CD14-positive monocyte (primary cell): Measurements from ENCODE around the gene NOG. TPM values are rescaled to one million over a fixed set of nuclear protein-coding genes. Genes with fewer than 3 reads are reported as not detected.

Experiments
- DNase-seq, 3 donors: peaks; one replicate each; pipeline ENCODE4 v3.0.0-alpha.2; 2011 to 2022
- H2AFZ ChIP-seq: 2 replicates; pipeline ENCODE4 v1.6.0; 2012; ENCODE audit warnings: mild to moderate bottlenecking, low read depth, low read length, inconsistent platforms; ENCODE audit not compliant: insufficient read depth, poor library complexity, severe bottlenecking
- H3K27ac ChIP-seq, 2 donors: 1 replicate in 1 of 2; 2 replicates in 1 of 2; pipeline ENCODE4 v1.5.1; 2012 to 2013; ENCODE audit warnings: low read length in 2 of 2, control low read depth in 1 of 2, inconsistent platforms in 1 of 2, low read depth in 1 of 2, mild to moderate bottlenecking in 1 of 2
- H3K27me3 ChIP-seq, 2 donors: one replicate each; pipeline versions ENCODE4 v1.6.0 to v1.6.1; 2011 to 2013; ENCODE audit warnings: low read length in 2 of 2; ENCODE audit not compliant: control insufficient read depth in 2 of 2, insufficient read depth in 2 of 2
- H3K36me3 ChIP-seq, 2 donors: replicated peaks in 1 of 2; 1 replicate in 1 of 2; 2 replicates in 1 of 2; pipeline versions ENCODE4 v1.5.1 to v1.6.1; 2012 to 2013; ENCODE audit warnings: low read length in 2 of 2, control low read depth in 1 of 2, inconsistent platforms in 1 of 2, mild to moderate bottlenecking in 1 of 2; ENCODE audit not compliant: insufficient read depth in 2 of 2, control insufficient read depth in 1 of 2
- H3K4me1 ChIP-seq, 2 donors: 1 replicate in 1 of 2; 2 replicates in 1 of 2; pipeline versions ENCODE4 v1.5.1 to v1.6.1; 2012 to 2013; ENCODE audit warnings: low read length in 2 of 2, control low read depth in 1 of 2, inconsistent platforms in 1 of 2, mild to moderate bottlenecking in 1 of 2, moderate library complexity in 1 of 2; ENCODE audit not compliant: insufficient read depth in 2 of 2, control insufficient read depth in 1 of 2
- H3K4me2 ChIP-seq: replicated peaks from 2 replicates; pipeline ENCODE3; 2012; ENCODE audit warnings: low read length, moderate library complexity, mild to moderate bottlenecking; ENCODE audit not compliant: poor library complexity, severe bottlenecking; ENCODE audit errors: extremely low read depth
- H3K4me3 ChIP-seq, 3 experiments: fragments of 200-600 bp in 1 of 3; sonication (generic) in 1 of 3; replicated peaks in 1 of 3; 1 replicate in 2 of 3; 2 replicates in 1 of 3; pipeline ENCODE4 v1.5.1; 2011 to 2013; ENCODE audit warnings: low read length in 3 of 3, mild to moderate bottlenecking in 3 of 3, control low read depth in 2 of 3, low read depth in 2 of 3, inconsistent platforms in 1 of 3, moderate library complexity in 1 of 3
- H3K79me2 ChIP-seq: 2 replicates; pipeline ENCODE4 v1.6.0; 2012; ENCODE audit warnings: mild to moderate bottlenecking, control low read depth, inconsistent platforms, low read length, moderate library complexity; ENCODE audit not compliant: insufficient read depth
- H3K9ac ChIP-seq: 2 replicates; pipeline ENCODE4 v1.6.0; 2017; ENCODE audit warnings: low read length, mild to moderate bottlenecking; ENCODE audit not compliant: insufficient read depth, poor library complexity, severe bottlenecking
- H3K9me3 ChIP-seq, 2 donors: replicated peaks in 1 of 2; 1 replicate in 1 of 2; 2 replicates in 1 of 2; pipeline versions ENCODE4 v1.5.1 to v1.6.1; 2012 to 2013; ENCODE audit warnings: low read length in 2 of 2, control low read depth in 1 of 2; ENCODE audit not compliant: control insufficient read depth in 1 of 2, insufficient read depth in 1 of 2
- H4K20me1 ChIP-seq: 2 replicates; pipeline ENCODE4 v1.6.0; 2012; ENCODE audit warnings: mild to moderate bottlenecking, low read length, control low read depth, moderate library complexity; ENCODE audit not compliant: insufficient read depth
- H3K27ac Mint-ChIP-seq, 7 donors: one replicate each; pipeline ENCODE4 v1.8.0; 2020; ENCODE audit warnings: mild to moderate bottlenecking in 7 of 7, mixed read lengths in 7 of 7, moderate library complexity in 6 of 7, inconsistent platforms in 2 of 7
- H3K27me3 Mint-ChIP-seq, 3 donors: one replicate each; pipeline ENCODE4 v1.8.0; 2021 to 2022; ENCODE audit warnings: low read depth in 3 of 3, mild to moderate bottlenecking in 3 of 3, mixed read lengths in 3 of 3, moderate library complexity in 3 of 3, inconsistent platforms in 1 of 3
- H3K36me3 Mint-ChIP-seq, 2 donors: one replicate each; pipeline ENCODE4 v1.8.0; 2020; ENCODE audit warnings: mixed read lengths in 2 of 2, inconsistent platforms in 1 of 2, mild to moderate bottlenecking in 1 of 2
- H3K4me1 Mint-ChIP-seq: one replicate; pipeline ENCODE4 v1.8.0; 2020; ENCODE audit warnings: mild to moderate bottlenecking, mixed read lengths
- H3K4me3 Mint-ChIP-seq, 2 donors: one replicate each; pipeline ENCODE4 v1.8.0; 2020; ENCODE audit warnings: mild to moderate bottlenecking in 2 of 2, mixed read lengths in 2 of 2, moderate library complexity in 1 of 2
- H3K9me3 Mint-ChIP-seq, 7 donors: one replicate each; pipeline ENCODE4 v1.8.0; 2020 to 2022; ENCODE audit warnings: mixed read lengths in 7 of 7, mild to moderate bottlenecking in 6 of 7, moderate library complexity in 6 of 7, inconsistent platforms in 2 of 7
- WGBS: methylation state at CpG from one replicate; pipeline ENCODE4 v1.1.5; 2013; ENCODE audit warnings: missing lambda C conversion rate; ENCODE audit not compliant: insufficient coverage; 5-methylcytosine and 5-hydroxymethylcytosine counted together
- intact Hi-C, 2 donors: fragments of 100-400 bp; cut with micrococcal nuclease; formaldehyde crosslinking; loops; one replicate each; pipeline versions ENCODE4 v1.15.0 to v1.15.1; 2023
- polyA minus RNA-seq: library from RNA; depleted of rRNA, polyadenylated mRNA; stranded (reverse); fragments of >200 nt; gene quantifications from 2 replicates; pipeline ENCODE4 v1.2.3, GENCODE V29; 2012
- polyA plus RNA-seq, 3 donors: library from polyadenylated mRNA; depleted of rRNA in 1 of 3; unstranded in 2 of 3; stranded (reverse) in 1 of 3; fragments of 300-500 nt in 2 of 3; fragments of >200 nt in 1 of 3; fragmentation: Illumina TruSeq in 2 of 3; gene quantifications; 1 replicate in 2 of 3; 2 replicates in 1 of 3; pipeline ENCODE4 v1.2.3, GENCODE V29; 2012 to 2021
- total RNA-seq, 12 experiments: library from RNA in 1 of 12; stranded (reverse) in 1 of 12; fragments of 120-200 nt in 1 of 12; gene quantifications; one replicate each; pipeline ENCODE4 v1.2.4 and lab custom pipeline; 2013 to 2026; ENCODE audit warnings: mixed read lengths in 6 of 12, inconsistent platforms in 1 of 12
- TF ChIP-seq, protein P1 (sequence below): fragments of 200-600 bp; IDR thresholded peaks from one replicate; pipeline ENCODE4 v1.8.0; 2022; ENCODE audit warnings: antibody characterized with exemption, mild to moderate bottlenecking

NOG gene
- 0.02 TPM for total RNA-seq (2013)
- polyA plus RNA-seq (under 1 TPM in 2 of 3 donors, not detected in 1; 0.11 to 0.27 TPM), polyA minus RNA-seq (0.14 and 0.64 TPM in 2 replicates), total RNA-seq (lab: John Stamatoyannopoulos, UW) (0.12 to 0.43 (median 0.26) reads per million in 11 experiments)

DNA sequence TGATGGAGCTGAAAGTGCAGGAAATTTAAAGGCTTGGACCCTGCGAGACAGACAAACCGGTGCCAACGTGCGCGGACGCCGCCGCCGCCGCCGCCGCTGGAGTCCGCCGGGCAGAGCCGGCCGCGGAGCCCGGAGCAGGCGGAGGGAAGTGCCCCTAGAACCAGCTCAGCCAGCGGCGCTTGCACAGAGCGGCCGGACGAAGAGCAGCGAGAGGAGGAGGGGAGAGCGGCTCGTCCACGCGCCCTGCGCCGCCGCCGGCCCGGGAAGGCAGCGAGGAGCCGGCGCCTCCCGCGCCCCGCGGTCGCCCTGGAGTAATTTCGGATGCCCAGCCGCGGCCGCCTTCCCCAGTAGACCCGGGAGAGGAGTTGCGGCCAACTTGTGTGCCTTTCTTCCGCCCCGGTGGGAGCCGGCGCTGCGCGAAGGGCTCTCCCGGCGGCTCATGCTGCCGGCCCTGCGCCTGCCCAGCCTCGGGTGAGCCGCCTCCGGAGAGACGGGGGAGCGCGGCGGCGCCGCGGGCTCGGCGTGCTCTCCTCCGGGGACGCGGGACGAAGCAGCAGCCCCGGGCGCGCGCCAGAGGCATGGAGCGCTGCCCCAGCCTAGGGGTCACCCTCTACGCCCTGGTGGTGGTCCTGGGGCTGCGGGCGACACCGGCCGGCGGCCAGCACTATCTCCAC lies at the start of gene NOG:
NOG (plus strand) TSS at position 54 of the 674 bp plus-strand sequence; CDS start at position 579, 525 bp downstream.
- peaks cover 39 to 54% of the 10 kb centered on the region in 2 donors for H3K4me1 ChIP-seq
- no peaks in the 10 kb centered on the region for H4K20me1 ChIP-seq
- no peak within 1 kb of the TSS for H3K27ac ChIP-seq
- peaks cover 49 to 65% of the 10 kb centered on the region in 2 donors for H3K27me3 ChIP-seq
- intact Hi-C loops, result loop anchor here (2.0 to 5.0 kb wide), 4 partner anchors 121 to 189 kb away; no protein-coding TSS in a partner anchor
- H3K27me3 Mint-ChIP-seq, result peaks cover 52 to 77% (median 54%) of the 10 kb centered on the region in 3 donors
- H3K4me2 ChIP-seq, result peak within 1 kb of the TSS; percentile 77
- peaks cover 38% of the 10 kb centered on the region for H3K4me1 Mint-ChIP-seq
- peak within 1 kb of the TSS; percentile 35 to 70 (median 42) for H3K4me3 ChIP-seq
- H3K9me3 ChIP-seq, result peaks cover 0 to 8% of the 10 kb centered on the region in 2 donors
- TF ChIP-seq, protein P1, sequence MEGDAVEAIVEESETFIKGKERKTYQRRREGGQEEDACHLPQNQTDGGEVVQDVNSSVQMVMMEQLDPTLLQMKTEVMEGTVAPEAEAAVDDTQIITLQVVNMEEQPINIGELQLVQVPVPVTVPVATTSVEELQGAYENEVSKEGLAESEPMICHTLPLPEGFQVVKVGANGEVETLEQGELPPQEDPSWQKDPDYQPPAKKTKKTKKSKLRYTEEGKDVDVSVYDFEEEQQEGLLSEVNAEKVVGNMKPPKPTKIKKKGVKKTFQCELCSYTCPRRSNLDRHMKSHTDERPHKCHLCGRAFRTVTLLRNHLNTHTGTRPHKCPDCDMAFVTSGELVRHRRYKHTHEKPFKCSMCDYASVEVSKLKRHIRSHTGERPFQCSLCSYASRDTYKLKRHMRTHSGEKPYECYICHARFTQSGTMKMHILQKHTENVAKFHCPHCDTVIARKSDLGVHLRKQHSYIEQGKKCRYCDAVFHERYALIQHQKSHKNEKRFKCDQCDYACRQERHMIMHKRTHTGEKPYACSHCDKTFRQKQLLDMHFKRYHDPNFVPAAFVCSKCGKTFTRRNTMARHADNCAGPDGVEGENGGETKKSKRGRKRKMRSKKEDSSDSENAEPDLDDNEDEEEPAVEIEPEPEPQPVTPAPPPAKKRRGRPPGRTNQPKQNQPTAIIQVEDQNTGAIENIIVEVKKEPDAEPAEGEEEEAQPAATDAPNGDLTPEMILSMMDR, result no peak
- no peak within 1 kb of the TSS for H3K27ac Mint-ChIP-seq
- H3K36me3 ChIP-seq, result no peaks in the 10 kb centered on the region
- H3K9ac ChIP-seq, result peak within 1 kb of the TSS; percentile 44
- H3K79me2 ChIP-seq, result no peaks in the 10 kb centered on the region
- DNase-seq, result peak; percentile 44 to 62 (median 56)
- peaks cover 0 to 22% (median 6%) of the 10 kb centered on the region in 7 donors for H3K9me3 Mint-ChIP-seq
- H2AFZ ChIP-seq, result peak within 1 kb of the TSS; percentile 74
- peaks cover 3 to 6% of the 10 kb centered on the region in 2 donors for H3K36me3 Mint-ChIP-seq
- peak within 1 kb of the TSS; percentile 72 to 89 for H3K4me3 Mint-ChIP-seq
- WGBS, result under 1% methylated on average over 84 of the region's 85 CpGs

GRCh38 chr17:56545106-56545505 lies 48.4 kb upstream of the NOG start:
- Mint-ChIP-seq H3K27ac (no peak overlapping the region), H3K4me1 (no peaks in the 10 kb centered on the region), H3K4me3 (no peak overlapping the region), H3K9me3 (peaks cover 4 to 15% (median 5%) of the 10 kb centered on the region in 7 donors), H3K27me3 (peaks cover 0 to 3% (median 2%) of the 10 kb centered on the region in 3 donors), H3K36me3 (no peaks in the 10 kb centered on the region)
- no peak for DNase-seq
- no peak overlapping the region for H3K4me2 ChIP-seq
- no peaks in the 10 kb centered on the region for H3K79me2 ChIP-seq
- no peaks in the 10 kb centered on the region for H4K20me1 ChIP-seq
- intact Hi-C loops, result no loop called here
- H3K9ac ChIP-seq, result no peak overlapping the region
- TF ChIP-seq, protein P1, result no peak
- WGBS, result 88% methylated on average over 1 of the region's 2 CpGs
- no peak overlapping the region for H3K27ac ChIP-seq
- no peaks in the 10 kb centered on the region for H3K4me1 ChIP-seq
- no peaks in the 10 kb centered on the region for H3K36me3 ChIP-seq
- no peaks in the 10 kb centered on the region for H3K27me3 ChIP-seq
- H3K4me3 ChIP-seq, result no peak overlapping the region
- H2AFZ ChIP-seq, result no peak overlapping the region
- H3K9me3 ChIP-seq, result no peaks in the 10 kb centered on the region
